ENCODE data around the gene PPP2CA. TPM values are rescaled to one million over a fixed set of nuclear protein-coding genes. Genes with fewer than 3 reads are reported as not detected.

Gene PPP2CA
- total and polyA plus RNA-seq, 2 of the 13 experiments (the other 11 are each of a cell fraction or from before 2014, with no cell fraction given), result 82.4 to 171 TPM

- TF ChIP-seq HBP1 (CRISPR knock-in tag; IDR thresholded peaks at IDR 0.05; ENCODE audit: low read depth) (no peak), ZNF546 (CRISPR knock-in tag; conservative IDR thresholded peaks at IDR 0.05) (0 out of 2 replicates have a peak, but pooled peaks have one; percentile 20), ZBTB44 (CRISPR knock-in tag; IDR thresholded peaks at IDR 0.05) (0 out of 2 replicates have a peak, but pooled peaks have one; percentile 26), ZNF850 (CRISPR knock-in tag; conservative IDR thresholded peaks at IDR 0.05) (peak; percentile 89; the same call in 1 of the 2 replicates), ZNF644 (CRISPR knock-in tag; IDR thresholded peaks at IDR 0.05; ENCODE audit: low read depth) (no peak), PREB (CRISPR knock-in tag; IDR thresholded peaks at IDR 0.05) (peak; percentile 89; the same call in 1 of the 2 replicates), ZNF235 (CRISPR knock-in tag; IDR thresholded peaks at IDR 0.05; ENCODE audit: borderline replicate concordance) (peak; percentile 96), NFE2L1 (CRISPR knock-in tag; IDR thresholded peaks at IDR 0.05; ENCODE audit: borderline replicate concordance) (peak; percentile 83; the same call in 1 of the 2 replicates), ZNF552 (CRISPR knock-in tag; IDR thresholded peaks at IDR 0.05; ENCODE audit: borderline replicate concordance) (peak; percentile 49; the same call in 1 of the 2 replicates), EP300 (IDR thresholded peaks at IDR 0.05; ENCODE audit: low read depth in 2 of 2, low read length in 2 of 2) (no peak), EP300 (CRISPR knock-in tag; IDR thresholded peaks at IDR 0.05; ENCODE audit: borderline replicate concordance) (no peak; the same call in 1 of the 2 replicates), JUND (CRISPR knock-in tag; IDR thresholded peaks at IDR 0.05) (peak; percentile 46; the same call in 1 of the 2 replicates), THAP9 (CRISPR knock-in tag; IDR thresholded peaks at IDR 0.05; ENCODE audit: borderline replicate concordance) (no peak), PHF21A (CRISPR knock-in tag; IDR thresholded peaks at IDR 0.05) (peak; percentile 20; the same call in 1 of the 2 replicates), ZNF782 (CRISPR knock-in tag; IDR thresholded peaks at IDR 0.05; ENCODE audit: borderline replicate concordance) (peak; percentile 84; the same call in 1 of the 2 replicates), BRD4 (CRISPR knock-in tag; IDR thresholded peaks at IDR 0.05) (peak; percentile 47; the same call in 1 of the 2 replicates), ZNF766 (CRISPR knock-in tag; IDR thresholded peaks at IDR 0.05; ENCODE audit: borderline replicate concordance) (0 out of 2 replicates have a peak, but pooled peaks have one; percentile 74), ZNF740 (CRISPR knock-in tag; IDR thresholded peaks at IDR 0.05) (0 out of 2 replicates have a peak, but pooled peaks have one; percentile 44), MIER2 (CRISPR knock-in tag; IDR thresholded peaks at IDR 0.05) (0 out of 2 replicates have a peak, but pooled peaks have one; percentile 14), NR3C1 (CRISPR knock-in tag; IDR thresholded peaks at IDR 0.05) (no peak), IRX3 (CRISPR knock-in tag; IDR thresholded peaks at IDR 0.05; ENCODE audit: borderline replicate concordance, low read depth) (peak; percentile 86)
These were observed 49.1 kb downstream of the PPP2CA start, which contains the start of gene SKP1 (continued) for GRCh38 chr5:134176511-134177368.

All from HepG2 (cell line).